ENCODE results near the gene EPS8.

EPS8 gene

GRCh38 chr12:15592934-15593333 is 196.3 kb downstream of the EPS8 start:
- Histone ChIP-seq H3K4me3 (ENCODE audit: low read depth in 1 of 2, low read length in 2 of 2) (no peak overlapping the region), H3K36me3 (ENCODE audit: insufficient read depth, low read length) (no peaks in the 10 kb centered on the region), H3K9ac (ENCODE audit: low read depth, low read length) (no peak overlapping the region), H3K27me3 (ENCODE audit: insufficient read depth, low read length, poor library complexity) (no peaks in the 10 kb centered on the region), H3K4me1 (ENCODE audit: insufficient read depth, low read length) (peaks cover 7% of the 10 kb centered on the region), H3K4me2 (ENCODE audit: insufficient read depth, low read length) (no peak overlapping the region), H3K9me3 (ENCODE audit: insufficient read depth, low read length, severe bottlenecking) (no peaks in the 10 kb centered on the region), H2AFZ (ENCODE audit: low read depth, low read length) (no peak overlapping the region), H3K79me2 (ENCODE audit: insufficient read depth, low read length) (no peaks in the 10 kb centered on the region), H4K20me1 (ENCODE audit: insufficient read depth, low read length) (no peaks in the 10 kb centered on the region), H3K27ac (ENCODE audit: low read length) (no peak overlapping the region)
- TF ChIP-seq CTCF (IDR thresholded peaks at IDR 0.05; ENCODE audit: borderline replicate concordance, extremely low read depth, low read length, poor library complexity, severe bottlenecking) (no peak), EZH2 (IDR thresholded peaks at IDR 0.05; ENCODE audit: borderline replicate concordance, low read depth, low read length, severe bottlenecking) (no peak)
- no peak for DNase-seq
- ATAC-seq (ENCODE audit: insufficient read depth, low read depth) = no peak

- Histone ChIP-seq H4K20me1 (ENCODE audit: insufficient read depth, low read length) (no peaks in the 10 kb centered on the region), H3K4me1 (ENCODE audit: insufficient read depth, low read length) (peaks cover 7% of the 10 kb centered on the region), H2AFZ (ENCODE audit: low read depth, low read length) (no peak overlapping the region), H3K9me3 (ENCODE audit: insufficient read depth, low read length, severe bottlenecking) (no peaks in the 10 kb centered on the region), H3K4me2 (ENCODE audit: insufficient read depth, low read length) (no peak overlapping the region), H3K27me3 (ENCODE audit: insufficient read depth, low read length, poor library complexity) (no peaks in the 10 kb centered on the region), H3K27ac (ENCODE audit: low read length) (no peak overlapping the region), H3K9ac (ENCODE audit: low read depth, low read length) (no peak overlapping the region), H3K4me3 (ENCODE audit: low read depth in 1 of 2, low read length in 2 of 2) (no peak overlapping the region), H3K36me3 (ENCODE audit: insufficient read depth, low read length) (no peaks in the 10 kb centered on the region), H3K79me2 (ENCODE audit: insufficient read depth, low read length) (no peaks in the 10 kb centered on the region)
- no peak for ATAC-seq (ENCODE audit: insufficient read depth, low read depth)
- TF ChIP-seq CTCF (IDR thresholded peaks at IDR 0.05; ENCODE audit: borderline replicate concordance, extremely low read depth, low read length, poor library complexity, severe bottlenecking) (no peak), EZH2 (IDR thresholded peaks at IDR 0.05; ENCODE audit: borderline replicate concordance, low read depth, low read length, severe bottlenecking) (no peak)
- DNase-seq = no peak
These were observed 197.4 kb downstream of the EPS8 start for GRCh38 chr12:15591811-15592210.

- peak overlapping the region; percentile 15 for H3K27ac ChIP-seq (ENCODE audit: low read length)
- no peaks in the 10 kb centered on the region for H3K36me3 ChIP-seq (ENCODE audit: insufficient read depth, low read length)
- TF ChIP-seq EZH2 (IDR thresholded peaks at IDR 0.05; ENCODE audit: borderline replicate concordance, low read depth, low read length, severe bottlenecking) (no peak), CTCF (IDR thresholded peaks at IDR 0.05; ENCODE audit: borderline replicate concordance, extremely low read depth, low read length, poor library complexity, severe bottlenecking) (peak; percentile 91)
- no peaks in the 10 kb centered on the region for H3K79me2 ChIP-seq (ENCODE audit: insufficient read depth, low read length)
- peak; percentile 97 for ATAC-seq (ENCODE audit: insufficient read depth, low read depth)
- H3K4me1 ChIP-seq (ENCODE audit: insufficient read depth, low read length) = peaks cover 7% of the 10 kb centered on the region
- peak; percentile 60 for DNase-seq
- no peaks in the 10 kb centered on the region for H3K27me3 ChIP-seq (ENCODE audit: insufficient read depth, low read length, poor library complexity)
- H3K4me3 ChIP-seq (ENCODE audit: low read depth in 1 of 2, low read length in 2 of 2) = peak overlapping the region in 1 of 2 experiments; percentile 44; a peak in 2 of 4 replicates
- H3K9ac ChIP-seq (ENCODE audit: low read depth, low read length) = 0 out of 2 replicates have a peak overlapping the region, but pooled peaks have one; percentile 8
- no peaks in the 10 kb centered on the region for H4K20me1 ChIP-seq (ENCODE audit: insufficient read depth, low read length)
- peak overlapping the region; percentile 87 for H2AFZ ChIP-seq (ENCODE audit: low read depth, low read length)
- peak overlapping the region; percentile 61 for H3K4me2 ChIP-seq (ENCODE audit: insufficient read depth, low read length)
- no peaks in the 10 kb centered on the region for H3K9me3 ChIP-seq (ENCODE audit: insufficient read depth, low read length, severe bottlenecking)
These were observed 198.9 kb downstream of the EPS8 start for GRCh38 chr12:15590180-15590826.

All from DND-41 (cell line).